Stimulated activated CD4-positive, alpha-beta T cell treated with anti-CD3 and anti-CD28 coated beads, Interleukin-1b, Interleukin-23, amount 100 ng/mL, for 4 hours (primary cell): Measurements from ENCODE around the gene VWA5A.

Source experiments
- DNase-seq, 2 donors: peaks; one replicate each; pipeline ENCODE4 v3.0.0-alpha.2; 2020; ENCODE audit warnings: low read depth in 2 of 2

The VWA5A gene, protein sequence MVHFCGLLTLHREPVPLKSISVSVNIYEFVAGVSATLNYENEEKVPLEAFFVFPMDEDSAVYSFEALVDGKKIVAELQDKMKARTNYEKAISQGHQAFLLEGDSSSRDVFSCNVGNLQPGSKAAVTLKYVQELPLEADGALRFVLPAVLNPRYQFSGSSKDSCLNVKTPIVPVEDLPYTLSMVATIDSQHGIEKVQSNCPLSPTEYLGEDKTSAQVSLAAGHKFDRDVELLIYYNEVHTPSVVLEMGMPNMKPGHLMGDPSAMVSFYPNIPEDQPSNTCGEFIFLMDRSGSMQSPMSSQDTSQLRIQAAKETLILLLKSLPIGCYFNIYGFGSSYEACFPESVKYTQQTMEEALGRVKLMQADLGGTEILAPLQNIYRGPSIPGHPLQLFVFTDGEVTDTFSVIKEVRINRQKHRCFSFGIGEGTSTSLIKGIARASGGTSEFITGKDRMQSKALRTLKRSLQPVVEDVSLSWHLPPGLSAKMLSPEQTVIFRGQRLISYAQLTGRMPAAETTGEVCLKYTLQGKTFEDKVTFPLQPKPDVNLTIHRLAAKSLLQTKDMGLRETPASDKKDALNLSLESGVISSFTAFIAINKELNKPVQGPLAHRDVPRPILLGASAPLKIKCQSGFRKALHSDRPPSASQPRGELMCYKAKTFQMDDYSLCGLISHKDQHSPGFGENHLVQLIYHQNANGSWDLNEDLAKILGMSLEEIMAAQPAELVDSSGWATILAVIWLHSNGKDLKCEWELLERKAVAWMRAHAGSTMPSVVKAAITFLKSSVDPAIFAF

DNA sequence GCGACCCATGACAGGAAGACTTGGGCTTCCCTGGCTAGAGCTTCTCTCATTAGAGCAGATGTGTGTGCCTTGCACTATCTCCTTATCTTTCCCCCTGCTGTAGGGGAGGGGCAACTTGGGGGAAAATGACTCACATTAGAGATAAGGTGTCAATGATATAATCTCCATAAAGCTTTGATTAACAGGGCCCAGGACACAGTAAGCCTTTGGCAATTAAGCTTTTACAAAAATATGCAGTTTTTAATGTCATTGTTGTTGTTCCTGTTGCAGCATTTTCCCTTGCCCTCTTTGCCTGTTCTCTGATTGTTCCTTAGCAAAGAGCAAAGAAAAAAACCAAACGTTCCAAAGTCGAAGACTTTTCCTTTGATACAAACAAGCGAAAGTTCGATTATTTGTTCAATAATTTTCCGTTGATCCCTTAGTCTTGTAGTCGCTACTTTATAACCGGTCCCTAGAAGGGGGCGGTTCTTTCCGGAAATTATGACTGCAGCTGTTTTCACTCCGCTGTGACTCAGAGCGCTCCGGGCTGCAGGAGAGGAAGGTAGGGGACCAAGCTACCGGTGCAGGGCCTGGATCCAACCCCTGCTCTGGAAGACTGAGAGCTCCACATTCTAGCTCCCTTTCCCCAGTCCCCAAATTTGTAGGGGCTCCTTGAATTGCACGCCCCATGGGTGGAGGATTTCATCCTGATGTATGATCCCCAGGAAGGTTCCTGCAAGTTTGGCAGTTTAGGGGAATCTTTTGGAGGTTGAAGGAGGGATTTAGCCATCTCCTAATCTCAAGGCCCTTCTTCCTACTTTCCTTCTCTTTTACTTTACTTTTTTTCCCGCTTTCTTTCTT lies at the start of gene VWA5A:
VWA5A (plus strand) TSS at position 509 of the 840 bp plus-strand sequence. CDS start 2,062 bp downstream, outside the sequence.
- peak; percentile 61 to 66 for DNase-seq

- DNase-seq = no peak
Measured at GRCh38 chr11:124068601-124069110, 46.6 kb upstream of the VWA5A start.

- no peak for DNase-seq
Measured at GRCh38 chr11:124069429-124070401, 45.5 kb upstream of the VWA5A start.

GRCh38 chr11:124070915-124071622 lies 44.2 kb upstream of the VWA5A start:
- DNase-seq = peak; percentile 47 to 53

- DNase-seq = no peak
Measured at GRCh38 chr11:124071623-124071948, 43.7 kb upstream of the VWA5A start.

- DNase-seq = no peak
Measured at GRCh38 chr11:124072147-124072546, 43.1 kb upstream of the VWA5A start.

DNA sequence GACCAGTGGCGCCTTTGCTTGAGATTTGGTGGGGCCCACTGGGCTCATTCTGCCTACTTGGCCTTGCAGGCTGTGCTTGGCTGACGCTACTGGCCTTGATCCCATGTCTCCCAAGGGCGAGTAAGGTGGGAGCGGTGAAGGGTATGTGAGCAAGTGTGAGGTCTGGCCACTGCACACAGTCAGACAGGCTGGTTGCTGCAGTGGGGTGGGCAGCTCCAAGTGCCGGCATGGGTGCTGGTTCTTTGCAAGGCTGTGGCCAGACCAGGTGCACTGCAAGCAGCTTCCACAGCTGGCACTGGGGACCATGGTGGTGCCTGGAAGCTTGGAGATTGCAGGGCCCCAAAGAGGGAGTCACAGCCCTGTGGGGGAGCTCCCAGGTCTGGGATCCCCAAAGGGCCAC lies 40.7 kb upstream of the VWA5A start:
- DNase-seq = no peak

GRCh38 chr11:124075492-124075840 lies 39.8 kb upstream of the VWA5A start:
- no peak for DNase-seq

DNA sequence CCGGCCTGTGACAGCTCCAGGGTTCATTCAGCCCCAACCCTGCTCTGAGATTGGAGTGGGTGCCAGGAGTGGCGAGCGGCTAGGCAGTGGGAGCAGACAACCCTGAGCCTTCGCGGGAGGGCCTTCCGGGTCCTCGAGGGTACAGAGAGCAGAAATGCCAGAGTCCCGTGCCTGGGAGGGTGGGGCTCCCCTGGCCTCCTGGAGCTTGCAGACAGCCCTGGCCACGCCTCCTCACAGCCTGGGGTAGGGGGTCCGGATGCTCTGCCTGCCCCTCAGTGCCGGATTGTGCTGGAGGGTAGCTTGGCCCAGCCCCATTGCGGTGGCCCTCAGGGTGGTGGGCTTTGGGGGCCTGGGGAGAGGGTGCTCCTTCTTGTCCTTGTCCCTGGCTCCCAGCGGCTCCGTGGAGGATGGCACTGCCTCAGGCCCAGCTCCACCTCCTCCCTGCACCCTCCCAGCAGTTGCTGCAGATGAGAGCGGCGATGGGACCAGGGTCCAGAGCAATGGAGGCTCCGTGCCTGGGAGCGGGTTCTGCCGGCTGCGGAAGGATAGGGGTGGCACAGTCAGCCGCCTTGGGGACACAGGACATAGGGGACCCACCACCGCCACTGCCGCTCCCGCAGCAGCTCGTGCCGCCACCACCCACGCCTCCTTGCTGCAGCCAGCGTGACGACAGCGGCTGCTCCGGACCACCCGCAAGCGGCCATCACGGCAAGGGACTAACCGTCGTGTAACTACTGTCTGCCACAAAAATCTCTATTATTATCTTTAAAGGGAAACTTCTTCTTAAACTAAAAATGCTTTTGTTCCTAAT lies 39.2 kb upstream of the VWA5A start:
- no peak for DNase-seq

DNA sequence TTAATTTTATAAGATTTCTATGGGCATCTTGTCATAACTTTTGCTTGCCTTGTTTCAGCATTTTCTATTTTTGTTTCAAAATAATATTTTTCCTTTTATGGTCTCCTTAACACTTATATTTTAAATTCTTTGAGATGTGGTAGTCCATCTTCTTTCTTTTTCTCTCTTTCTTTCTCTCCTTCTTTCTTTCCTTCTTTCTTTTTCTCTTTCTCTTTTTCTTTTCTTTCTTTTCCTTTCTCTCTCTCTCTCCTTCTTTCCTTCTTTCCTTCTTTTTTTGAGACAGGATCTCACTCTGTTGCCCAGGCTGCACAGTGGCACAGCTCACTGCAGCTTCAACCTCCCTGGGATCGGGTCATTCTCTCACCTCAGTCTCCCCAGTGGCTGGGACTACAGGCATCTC lies 38.0 kb upstream of the VWA5A start:
- DNase-seq = no peak

DNA sequence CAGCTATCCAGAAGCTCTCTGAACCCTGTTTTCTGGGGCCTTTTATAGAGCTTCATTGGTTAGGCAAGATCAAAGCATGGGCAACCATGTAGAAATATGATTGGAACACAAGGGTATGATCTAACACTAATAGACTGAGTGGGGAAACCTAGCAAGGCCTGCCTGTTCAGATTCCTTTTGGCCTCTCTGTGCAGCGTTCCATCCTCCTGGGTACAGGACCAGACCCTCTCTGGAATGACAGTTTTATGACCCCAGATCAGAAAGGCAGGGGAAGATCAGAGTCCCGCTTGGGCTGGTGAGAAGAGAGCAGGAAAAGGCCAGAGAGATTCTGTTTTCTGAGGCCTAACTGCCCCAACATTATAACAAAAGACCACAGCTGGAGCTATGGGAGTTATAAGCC lies 36.7 kb upstream of the VWA5A start:
- DNase-seq = no peak

DNA sequence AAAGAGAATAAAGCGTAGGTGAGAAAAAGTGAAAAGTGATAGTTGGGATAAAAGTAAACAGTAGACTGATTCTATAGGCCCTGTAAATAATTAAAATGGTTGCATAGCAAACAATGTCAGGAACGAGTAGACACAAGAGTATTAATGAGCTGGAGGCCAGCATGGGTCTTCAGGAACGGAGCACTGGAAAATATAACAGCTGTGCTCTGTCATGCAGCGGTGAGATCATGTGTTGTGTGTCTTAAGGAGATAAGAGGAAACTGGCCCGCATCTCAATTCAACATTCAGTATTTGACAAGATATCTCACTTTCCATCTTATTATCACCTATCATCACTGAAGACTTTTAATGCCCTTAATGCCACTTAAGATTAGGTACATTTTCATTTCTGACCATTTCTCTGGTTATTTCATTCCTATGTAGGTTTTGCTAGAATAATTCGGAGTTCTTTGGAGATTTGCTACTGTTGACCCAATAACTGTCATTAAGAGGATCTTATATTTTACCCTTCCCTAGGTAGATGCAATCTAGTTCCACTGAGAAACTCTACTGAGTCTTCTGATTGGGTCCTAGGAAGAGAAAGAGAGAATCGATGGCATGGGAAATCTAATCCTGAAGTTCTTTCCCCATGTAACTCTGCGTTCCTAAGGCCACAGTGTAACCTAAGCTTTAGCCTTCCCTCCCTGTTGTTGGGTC lies 35.5 kb upstream of the VWA5A start:
- DNase-seq = no peak

DNA sequence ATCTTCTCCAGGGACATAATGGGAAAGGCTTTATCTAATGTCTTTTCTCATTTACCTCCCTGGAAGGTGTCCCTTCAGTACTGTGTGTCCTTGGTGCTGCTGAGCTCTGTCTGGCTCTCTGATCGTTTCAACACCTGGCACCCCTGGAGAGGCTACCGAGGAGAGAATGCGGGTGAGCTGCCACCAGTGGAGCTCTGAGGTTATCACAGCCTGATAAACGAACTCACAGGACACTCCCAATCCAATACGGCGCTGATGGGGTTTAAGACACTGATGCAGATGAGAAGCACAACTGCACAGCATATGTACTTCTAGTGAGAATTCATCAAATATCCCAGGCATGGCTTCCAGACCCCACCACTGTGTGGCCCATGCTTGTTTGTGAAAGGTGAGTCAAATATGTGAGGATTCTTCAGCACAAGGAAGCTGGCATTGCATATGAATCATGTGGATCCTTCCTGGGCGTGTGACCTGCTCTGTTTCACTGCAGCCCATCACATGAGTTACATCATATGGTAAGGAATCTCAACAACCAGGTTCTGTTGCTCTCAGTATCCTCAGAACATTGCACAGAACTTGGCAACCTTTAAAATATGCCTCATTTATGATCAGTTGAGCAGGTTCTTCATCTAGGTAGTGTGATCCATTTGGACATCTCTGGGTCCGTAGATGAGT lies 34.8 kb upstream of the VWA5A start:
- DNase-seq = no peak

DNA sequence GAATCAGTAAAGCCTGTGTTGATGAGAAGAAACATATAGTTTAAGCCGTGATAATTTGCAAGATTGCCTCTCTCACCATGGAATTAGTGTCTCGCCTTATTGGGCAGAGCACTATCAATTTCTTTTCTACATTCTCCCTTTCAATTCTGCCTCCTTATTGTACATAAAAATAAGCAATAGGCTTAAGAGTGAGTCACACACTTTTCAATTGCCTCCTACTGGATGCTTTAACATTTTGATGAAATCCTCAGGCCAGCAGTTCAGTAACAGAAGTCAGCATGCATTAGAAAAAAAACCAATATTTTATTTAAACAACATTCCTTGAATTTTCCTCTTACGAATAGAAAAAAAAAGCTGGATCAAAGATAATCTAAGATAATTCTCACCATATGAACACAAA lies 33.8 kb upstream of the VWA5A start:
- no peak for DNase-seq

DNA sequence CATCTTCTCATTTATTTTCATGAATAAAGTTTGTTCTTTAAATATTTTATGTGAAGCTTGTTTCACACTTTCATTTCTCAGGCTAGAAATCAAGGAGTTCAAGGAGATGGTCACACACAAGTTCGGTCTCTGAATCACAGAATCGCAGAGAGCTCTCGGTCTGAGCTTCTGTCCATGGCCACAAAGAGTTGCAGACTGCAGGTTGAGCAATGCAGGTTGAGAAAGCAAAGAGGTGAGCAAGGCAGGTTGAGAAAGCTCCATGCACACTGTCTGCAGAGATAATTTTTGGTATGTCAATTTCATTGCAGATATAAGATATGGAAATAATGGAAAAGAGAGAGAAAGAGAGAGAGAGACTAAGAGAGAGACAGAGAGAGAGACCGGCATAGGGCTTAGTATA lies 32.9 kb upstream of the VWA5A start:
- no peak for DNase-seq

- DNase-seq = no peak
Measured at GRCh38 chr11:124085583-124085982, 29.7 kb upstream of the VWA5A start.

- DNase-seq = no peak
Measured at GRCh38 chr11:124085997-124086846, 29.0 kb upstream of the VWA5A start.
